ENCODE data around the gene SOWAHA. TPM values are rescaled to one million over a fixed set of nuclear protein-coding genes. Genes with fewer than 3 reads are reported as not detected.

Gene SOWAHA
- total RNA-seq, 1 experiment from 2014 or later = not detected

- no peaks in the 10 kb centered on the region; the same call in 1 of the 2 replicates for H4K20me1 ChIP-seq (ENCODE audit: insufficient read depth)
- POLR2A ChIA-PET (ENCODE audit: unreplicated experiment) = no interaction called here
- no peak overlapping the region for H3K4me3 ChIP-seq
- H3K9me2 ChIP-seq (ENCODE audit: insufficient read depth) = no peaks in the 10 kb centered on the region
- no peaks in the 10 kb centered on the region for H3K36me3 ChIP-seq (ENCODE audit: low read depth)
- no peaks in the 10 kb centered on the region for H3F3A ChIP-seq (ENCODE audit: insufficient read depth, low read depth)
- H3K4me2 ChIP-seq = no peak overlapping the region
- no peak overlapping the region for H3K27ac ChIP-seq
- no peak overlapping the region for H2AFZ ChIP-seq
- no peak for TF ChIP-seq EZH2 (IDR thresholded peaks at IDR 0.05; ENCODE audit: low read depth)
- TF ChIP-seq, protein P1, sequence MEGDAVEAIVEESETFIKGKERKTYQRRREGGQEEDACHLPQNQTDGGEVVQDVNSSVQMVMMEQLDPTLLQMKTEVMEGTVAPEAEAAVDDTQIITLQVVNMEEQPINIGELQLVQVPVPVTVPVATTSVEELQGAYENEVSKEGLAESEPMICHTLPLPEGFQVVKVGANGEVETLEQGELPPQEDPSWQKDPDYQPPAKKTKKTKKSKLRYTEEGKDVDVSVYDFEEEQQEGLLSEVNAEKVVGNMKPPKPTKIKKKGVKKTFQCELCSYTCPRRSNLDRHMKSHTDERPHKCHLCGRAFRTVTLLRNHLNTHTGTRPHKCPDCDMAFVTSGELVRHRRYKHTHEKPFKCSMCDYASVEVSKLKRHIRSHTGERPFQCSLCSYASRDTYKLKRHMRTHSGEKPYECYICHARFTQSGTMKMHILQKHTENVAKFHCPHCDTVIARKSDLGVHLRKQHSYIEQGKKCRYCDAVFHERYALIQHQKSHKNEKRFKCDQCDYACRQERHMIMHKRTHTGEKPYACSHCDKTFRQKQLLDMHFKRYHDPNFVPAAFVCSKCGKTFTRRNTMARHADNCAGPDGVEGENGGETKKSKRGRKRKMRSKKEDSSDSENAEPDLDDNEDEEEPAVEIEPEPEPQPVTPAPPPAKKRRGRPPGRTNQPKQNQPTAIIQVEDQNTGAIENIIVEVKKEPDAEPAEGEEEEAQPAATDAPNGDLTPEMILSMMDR (conservative IDR thresholded peaks at IDR 0.05) = no peak
- DNase-seq = no peak
- no TSS peak for BruUV-seq (replicated peaks)
- H3K27me3 ChIP-seq (ENCODE audit: insufficient read depth, low read depth) = no peaks in the 10 kb centered on the region
- no peaks in the 10 kb centered on the region for H3K79me2 ChIP-seq (ENCODE audit: low read depth)
- no peaks in the 10 kb centered on the region for H3K4me1 ChIP-seq (replicated peaks; ENCODE audit: insufficient read depth)
- CTCF ChIA-PET = interaction anchor here (0.5 kb wide), 1 partner anchor 610 kb away, joined by 5 read pairs; no protein-coding TSS in a partner anchor
- no peaks in the 10 kb centered on the region for H3K9me3 ChIP-seq (ENCODE audit: insufficient read depth, low read depth)
- intact Hi-C loops (cut with micrococcal nuclease; ENCODE audit: unreplicated experiment) = no loop called here
Measured at GRCh38 chr5:132790201-132790865, 22.8 kb upstream of the SOWAHA start.

- Histone ChIP-seq H3K27me3 (ENCODE audit: insufficient read depth, low read depth) (no peaks in the 10 kb centered on the region), H3K9me3 (ENCODE audit: insufficient read depth, low read depth) (no peaks in the 10 kb centered on the region), H3K79me2 (ENCODE audit: low read depth) (no peaks in the 10 kb centered on the region), H3K4me3 (no peak overlapping the region), H2AFZ (no peak overlapping the region), H4K20me1 (ENCODE audit: insufficient read depth) (no peaks in the 10 kb centered on the region; the same call in 1 of the 2 replicates), H3K4me1 (replicated peaks; ENCODE audit: insufficient read depth) (no peaks in the 10 kb centered on the region), H3K9me2 (ENCODE audit: insufficient read depth) (no peaks in the 10 kb centered on the region), H3K27ac (no peak overlapping the region), H3F3A (ENCODE audit: insufficient read depth, low read depth) (no peaks in the 10 kb centered on the region), H3K36me3 (ENCODE audit: low read depth) (no peaks in the 10 kb centered on the region), H3K4me2 (no peak overlapping the region)
- no peak for DNase-seq
- ChIA-PET CTCF (no interaction called here), POLR2A (ENCODE audit: unreplicated experiment) (no interaction called here)
- BruUV-seq (replicated peaks) = no TSS peak
- intact Hi-C loops (cut with micrococcal nuclease; ENCODE audit: unreplicated experiment) = no loop called here
- TF ChIP-seq, protein P1 (conservative IDR thresholded peaks at IDR 0.05) = no peak
- no peak for TF ChIP-seq EZH2 (IDR thresholded peaks at IDR 0.05; ENCODE audit: low read depth)
Measured at GRCh38 chr5:132791026-132791425, 22.1 kb upstream of the SOWAHA start.

DNA sequence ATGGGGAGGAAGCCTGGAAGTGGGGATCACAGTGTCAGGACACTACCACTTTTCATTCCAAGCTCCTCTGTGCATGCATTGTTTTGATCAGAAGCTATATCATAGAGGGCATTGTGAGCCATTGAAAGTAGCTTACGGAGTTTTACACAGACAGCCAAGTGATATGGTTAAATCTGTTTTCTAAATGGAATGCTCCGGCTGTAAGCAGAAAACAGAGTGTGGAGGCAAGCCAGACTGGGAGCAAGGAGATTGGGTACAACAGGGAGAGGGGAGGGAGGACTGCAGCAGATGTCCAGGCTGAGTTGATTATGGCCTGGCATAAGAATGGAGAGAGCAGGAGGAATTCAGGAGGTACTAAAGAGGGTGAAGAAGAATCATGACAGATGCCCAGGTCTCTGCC lies 15.5 kb upstream of the SOWAHA start:
- Histone ChIP-seq H3K36me3 (ENCODE audit: low read depth) (no peaks in the 10 kb centered on the region), H3K4me3 (no peak overlapping the region), H3K27ac (no peak overlapping the region), H3K4me1 (replicated peaks; ENCODE audit: insufficient read depth) (no peaks in the 10 kb centered on the region), H3K4me2 (no peak overlapping the region), H3K27me3 (ENCODE audit: insufficient read depth, low read depth) (no peaks in the 10 kb centered on the region), H3K9me3 (ENCODE audit: insufficient read depth, low read depth) (no peaks in the 10 kb centered on the region), H4K20me1 (ENCODE audit: insufficient read depth) (no peaks in the 10 kb centered on the region; the same call in 1 of the 2 replicates), H3F3A (ENCODE audit: insufficient read depth, low read depth) (no peaks in the 10 kb centered on the region), H3K79me2 (ENCODE audit: low read depth) (no peaks in the 10 kb centered on the region), H3K9me2 (ENCODE audit: insufficient read depth) (no peaks in the 10 kb centered on the region), H2AFZ (no peak overlapping the region)
- ChIA-PET CTCF (no interaction called here), POLR2A (ENCODE audit: unreplicated experiment) (interaction anchor here (0.6 to 0.7 kb wide), 3 partner anchors 18 to 216 kb away, joined by 8 to 15 read pairs (median 14); no protein-coding TSS in a partner anchor)
- intact Hi-C loops (cut with micrococcal nuclease; ENCODE audit: unreplicated experiment) = no loop called here
- no peak for DNase-seq
- BruUV-seq (replicated peaks) = no TSS peak
- TF ChIP-seq, protein P1 (conservative IDR thresholded peaks at IDR 0.05) = no peak
- TF ChIP-seq EZH2 (IDR thresholded peaks at IDR 0.05; ENCODE audit: low read depth) = no peak

Data from PC-9 (cell line).